ENCODE measurements around the gene BMPR1A.

DNA sequence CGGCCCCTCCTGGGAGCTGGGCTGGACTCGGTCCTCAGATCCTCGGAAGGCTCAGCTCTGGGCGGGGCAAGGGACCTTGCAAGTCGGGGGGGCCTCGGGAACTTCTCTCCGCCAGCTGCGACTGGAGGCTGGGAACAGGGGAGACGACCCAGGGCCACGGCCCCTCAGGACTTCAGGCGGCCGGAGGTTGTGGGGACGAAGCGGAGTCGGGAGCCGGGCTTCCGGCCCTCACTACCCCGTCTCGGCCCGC is 214.5 kb downstream of the BMPR1A start:
- no peak for TF ChIP-seq NFRKB (IDR thresholded peaks at IDR 0.05)
- TF ChIP-seq FOXK2 (IDR thresholded peaks at IDR 0.05), result no peak
- TF ChIP-seq SUZ12 (IDR thresholded peaks at IDR 0.05), result no peak
- TF ChIP-seq FOXM1 (IDR thresholded peaks at IDR 0.05; ENCODE audit: borderline replicate concordance), result no peak
- TF ChIP-seq ELF4 (IDR thresholded peaks at IDR 0.05), result no peak
